GM06990 (cell line): ENCODE measurements around the gene CHMP4B.

ENCODE experiments used
- DNase-seq: peaks from one replicate; pipeline ENCODE4 v3.0.0-alpha.2; 2011; ENCODE audit not compliant: insufficient read length; ENCODE audit errors: extremely low read depth
- H3K27me3 ChIP-seq: replicated peaks from 2 replicates; pipeline ENCODE4 v1.6.0; 2011; ENCODE audit warnings: low read length; ENCODE audit not compliant: control insufficient read depth, insufficient read depth
- H3K36me3 ChIP-seq: 2 replicates; pipeline ENCODE4 v1.5.1; 2011; ENCODE audit warnings: low read length; ENCODE audit not compliant: control insufficient read depth, insufficient read depth
- H3K4me3 ChIP-seq: replicated peaks from 2 replicates; pipeline ENCODE4 v1.5.1; 2011; ENCODE audit warnings: low read depth, mild to moderate bottlenecking, control low read depth, low read length
- CTCF ChIP-seq: IDR thresholded peaks from 2 replicates; pipeline ENCODE4 v1.5.1; 2011; ENCODE audit warnings: low read length, control low read depth, mild to moderate bottlenecking, inconsistent platforms; ENCODE audit not compliant: insufficient read depth, poor library complexity, severe bottlenecking

Gene CHMP4B

DNA sequence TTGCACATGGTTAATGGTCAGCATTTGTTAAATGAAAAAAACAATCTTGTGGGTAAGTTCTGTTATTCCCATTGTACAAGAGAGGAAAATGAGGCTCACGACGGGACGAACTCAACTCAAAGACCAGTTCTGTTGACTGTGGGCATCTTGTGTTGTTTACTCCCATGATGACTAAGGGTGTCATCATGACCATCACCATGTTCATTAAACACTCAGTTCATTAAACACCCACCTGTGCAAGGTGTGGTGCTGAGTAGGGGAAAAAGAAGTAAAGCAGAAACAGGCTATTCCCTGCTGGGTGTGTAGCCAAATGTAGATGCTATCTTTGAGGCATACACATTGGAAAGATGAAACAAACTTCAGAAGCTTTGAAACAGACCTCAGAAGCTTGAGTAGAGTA is 4.5 kb downstream of the CHMP4B start:
- TF ChIP-seq CTCF, result no peak
- Histone ChIP-seq H3K4me3 (no peak overlapping the region), H3K27me3 (no peaks in the 10 kb centered on the region), H3K36me3 (peaks cover 6% of the 10 kb centered on the region; the same call in 1 of the 2 replicates)
- DNase-seq, result no peak

DNA sequence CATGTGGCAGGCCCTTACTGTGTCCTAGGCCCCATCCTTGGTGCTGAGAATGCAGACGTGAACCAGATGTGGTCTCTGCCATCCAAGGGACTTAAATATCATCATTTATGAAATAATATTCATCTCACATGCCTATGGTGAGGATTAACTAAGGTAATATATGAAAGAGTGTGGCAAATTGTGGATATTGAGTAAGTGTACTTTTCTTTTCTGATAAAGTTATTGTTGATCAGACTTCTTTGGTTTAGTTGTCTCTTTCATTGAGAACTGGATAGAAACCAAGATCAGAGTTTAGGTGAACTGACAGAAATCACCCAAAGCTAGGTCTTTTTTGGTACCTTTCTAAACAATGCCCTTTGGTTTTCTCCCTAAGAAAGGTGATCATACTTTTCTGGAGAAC is 5.0 kb downstream of the CHMP4B start:
- no peak for TF ChIP-seq CTCF
- Histone ChIP-seq H3K36me3 (peaks cover 6% of the 10 kb centered on the region; the same call in 1 of the 2 replicates), H3K27me3 (no peaks in the 10 kb centered on the region)

DNA sequence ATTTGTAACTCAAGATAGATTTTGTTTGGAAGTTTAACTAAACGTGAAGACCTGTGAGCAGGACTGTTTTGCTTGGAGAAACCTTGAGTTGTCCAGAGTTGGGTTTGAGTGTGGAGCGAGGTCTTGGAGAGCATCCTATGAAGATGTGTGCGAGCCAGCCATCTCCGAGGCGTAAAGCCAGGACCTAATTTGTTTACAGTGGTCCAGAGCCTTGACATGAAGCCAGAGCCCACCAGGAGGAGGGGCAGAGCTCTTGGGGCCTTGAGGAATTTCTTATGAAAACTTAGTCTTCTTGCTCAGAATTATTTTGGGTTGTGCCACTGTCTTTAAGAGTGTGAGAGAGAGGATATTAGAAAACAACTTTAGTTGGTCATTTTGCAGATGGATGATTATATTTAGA is 6.3 kb downstream of the CHMP4B start:
- no peak overlapping the region for H3K4me3 ChIP-seq
- no peak for TF ChIP-seq CTCF

More for the DNA sequence above, 5.0 kb downstream of the CHMP4B start:
- DNase-seq, result no peak
- H3K4me3 ChIP-seq, result no peak overlapping the region

DNA sequence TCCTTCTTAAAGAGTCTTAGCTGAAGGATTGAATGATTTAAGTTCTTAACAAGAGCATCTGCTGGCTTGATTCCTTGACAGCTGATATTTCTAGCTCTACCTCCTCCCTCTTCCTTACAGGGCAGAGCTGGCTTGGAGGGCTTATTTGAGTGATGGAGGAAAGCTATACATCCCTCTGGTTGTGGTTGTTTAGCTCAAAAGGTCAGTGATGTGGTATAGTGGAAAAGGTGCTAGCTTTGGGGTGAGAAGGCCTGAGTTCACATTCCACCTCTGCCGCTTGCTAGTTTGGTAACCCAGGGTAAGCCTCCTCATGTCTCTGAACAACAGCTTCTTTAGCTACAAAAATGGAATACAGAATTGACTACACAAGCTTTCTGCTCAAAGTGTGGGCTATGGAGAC is 8.3 kb downstream of the CHMP4B start:
- no peak for DNase-seq
- Histone ChIP-seq H3K27me3 (no peaks in the 10 kb centered on the region), H3K36me3 (peaks cover 6% of the 10 kb centered on the region), H3K4me3 (no peak overlapping the region)
- TF ChIP-seq CTCF, result no peak

More for the DNA sequence above, 6.3 kb downstream of the CHMP4B start:
- no peak for DNase-seq
- Histone ChIP-seq H3K27me3 (no peaks in the 10 kb centered on the region), H3K36me3 (peaks cover 6% of the 10 kb centered on the region)

DNA sequence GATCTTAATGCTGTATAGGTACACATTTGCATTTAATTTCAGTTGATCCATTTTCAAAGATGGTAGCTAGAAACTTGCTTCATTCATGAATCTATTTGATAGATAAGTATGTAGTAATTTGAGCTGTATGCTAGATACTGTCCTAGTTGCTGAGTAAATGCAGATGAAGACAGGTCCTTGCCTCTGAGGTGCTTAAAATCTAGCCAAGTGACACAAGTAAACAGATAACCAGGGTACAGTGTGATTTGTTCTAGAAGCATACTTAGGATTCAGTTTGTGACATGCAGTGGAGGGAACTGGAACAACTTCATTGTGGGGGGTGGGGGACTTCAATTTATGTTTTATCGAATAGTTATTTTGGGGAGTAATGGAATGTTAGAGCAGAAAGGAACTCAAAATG is 9.2 kb downstream of the CHMP4B start:
- DNase-seq, result no peak
- H3K4me3 ChIP-seq, result no peak overlapping the region
- peaks cover 3% of the 10 kb centered on the region for H3K36me3 ChIP-seq
- no peaks in the 10 kb centered on the region for H3K27me3 ChIP-seq
- no peak for TF ChIP-seq CTCF

DNA sequence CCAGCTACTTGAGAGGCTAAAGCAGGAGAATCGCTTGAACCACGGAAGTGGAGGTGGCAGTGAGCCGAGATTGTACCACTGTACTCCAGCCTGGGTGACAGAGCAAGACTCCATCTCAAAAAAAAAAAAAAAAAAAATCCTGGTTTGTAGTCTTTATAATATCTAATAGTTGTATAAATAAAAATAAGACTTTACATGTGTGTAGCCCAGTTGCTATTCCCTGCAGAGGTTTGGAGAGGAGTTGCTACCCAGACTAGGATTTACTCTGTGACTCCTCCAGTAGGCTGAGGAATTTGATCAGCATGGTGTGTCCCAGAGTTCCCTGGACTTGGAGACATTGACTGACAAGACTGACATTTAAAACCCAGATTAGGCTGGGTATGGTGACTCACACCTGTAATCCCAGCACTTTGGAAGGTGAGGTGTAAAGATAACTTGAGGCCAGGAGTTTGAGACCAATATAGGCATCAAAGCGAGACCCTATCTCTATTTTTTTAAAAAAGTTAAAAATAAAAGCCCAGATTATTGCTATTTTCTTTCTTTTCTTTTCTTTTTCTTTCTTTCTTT is 10.2 kb downstream of the CHMP4B start:
- TF ChIP-seq CTCF, result no peak
- H3K36me3 ChIP-seq, result peaks cover 2% of the 10 kb centered on the region
- H3K4me3 ChIP-seq, result no peak overlapping the region
- DNase-seq, result no peak
- H3K27me3 ChIP-seq, result no peaks in the 10 kb centered on the region
